KMS-11 (cell line): Measurements from ENCODE around the gene RAB21.

ENCODE experiments used
- H2AFZ ChIP-seq: fragments of 200-600 bp; sonication (generic); 2 replicates; pipeline ENCODE4 v1.6.1; 2016; ENCODE audit warnings: antibody characterized with exemption, mixed run types, low read depth
- H3K27ac ChIP-seq: fragments of 200-600 bp; sonication (generic); 2 replicates; pipeline ENCODE4 v1.6.1; 2016; ENCODE audit warnings: mild to moderate bottlenecking, mixed run types
- H3K27me3 ChIP-seq: fragments of 200-600 bp; sonication (generic); 2 replicates; pipeline ENCODE4 v1.6.1; 2017; ENCODE audit warnings: mild to moderate bottlenecking, low read depth, mixed run types, moderate library complexity; ENCODE audit not compliant: insufficient read depth
- H3K36me3 ChIP-seq: fragments of 200-600 bp; sonication (generic); 2 replicates; pipeline ENCODE4 v1.6.1; 2017; ENCODE audit warnings: mild to moderate bottlenecking, mixed run types; ENCODE audit not compliant: insufficient read depth
- H3K4me1 ChIP-seq: fragments of 200-600 bp; sonication (generic); 2 replicates; pipeline ENCODE4 v1.6.1; 2016; ENCODE audit warnings: mild to moderate bottlenecking, low read depth, mixed run types; ENCODE audit not compliant: poor library complexity, severe bottlenecking
- H3K4me2 ChIP-seq: fragments of 200-600 bp; sonication (generic); 2 replicates; pipeline ENCODE4 v1.7.0; 2016; ENCODE audit warnings: mild to moderate bottlenecking, mixed run types
- H3K4me3 ChIP-seq: fragments of 200-600 bp; sonication (generic); IDR thresholded peaks from 2 replicates; pipeline ENCODE4 v1.6.1; 2017; ENCODE audit warnings: low read depth, low read length, mixed read lengths; ENCODE audit not compliant: insufficient read depth
- H3K79me2 ChIP-seq: fragments of 200-600 bp; sonication (generic); 2 replicates; pipeline ENCODE4 v1.6.1; 2016; ENCODE audit warnings: low read depth, mixed run types; ENCODE audit not compliant: insufficient read depth
- H3K9ac ChIP-seq: fragments of 200-600 bp; sonication (generic); 2 replicates; pipeline ENCODE4 v1.6.1; 2016; ENCODE audit warnings: mild to moderate bottlenecking, mixed run types
- H4K20me1 ChIP-seq: fragments of 200-600 bp; sonication (generic); 2 replicates; pipeline ENCODE4 v1.6.1; 2016; ENCODE audit warnings: mild to moderate bottlenecking, mixed run types; ENCODE audit not compliant: insufficient read depth
- CTCF ChIP-seq: fragments of 200-600 bp; sonication (generic); conservative IDR thresholded peaks from 2 replicates; pipeline ENCODE4 v1.6.1; 2017; ENCODE audit warnings: low read depth, mild to moderate bottlenecking, antibody characterized with exemption, low read length, moderate library complexity, mixed read lengths

RAB21 gene

GRCh38 chr12:71746974-71747611 is 7.6 kb upstream of the RAB21 start:
- no peaks in the 10 kb centered on the region for H3K4me1 ChIP-seq
- H3K27ac ChIP-seq = no peak overlapping the region
- no peaks in the 10 kb centered on the region for H4K20me1 ChIP-seq
- H3K9ac ChIP-seq = no peak overlapping the region
- no peaks in the 10 kb centered on the region for H3K79me2 ChIP-seq
- H2AFZ ChIP-seq = peak overlapping the region; percentile 1; the same call in 1 of the 2 replicates
- no peaks in the 10 kb centered on the region for H3K27me3 ChIP-seq
- no peak overlapping the region for H3K4me3 ChIP-seq
- peak; percentile 94 for TF ChIP-seq CTCF
- H3K4me2 ChIP-seq = no peak overlapping the region
- H3K36me3 ChIP-seq = no peaks in the 10 kb centered on the region

- TF ChIP-seq CTCF = no peak
- no peak overlapping the region for H3K4me3 ChIP-seq
- H3K27ac ChIP-seq = no peak overlapping the region
- H3K4me2 ChIP-seq = no peak overlapping the region
- H3K27me3 ChIP-seq = no peaks in the 10 kb centered on the region
- no peak overlapping the region for H2AFZ ChIP-seq
- H3K79me2 ChIP-seq = no peaks in the 10 kb centered on the region
- no peaks in the 10 kb centered on the region for H3K4me1 ChIP-seq
- no peaks in the 10 kb centered on the region for H3K36me3 ChIP-seq
- no peaks in the 10 kb centered on the region for H4K20me1 ChIP-seq
- no peak overlapping the region for H3K9ac ChIP-seq
These were observed 6.4 kb upstream of the RAB21 start for GRCh38 chr12:71748081-71748850.

GRCh38 chr12:71749666-71750065 is 5.0 kb upstream of the RAB21 start:
- H4K20me1 ChIP-seq = no peaks in the 10 kb centered on the region
- TF ChIP-seq CTCF = no peak
- no peaks in the 10 kb centered on the region for H3K27me3 ChIP-seq
- no peaks in the 10 kb centered on the region for H3K79me2 ChIP-seq
- H3K4me3 ChIP-seq = no peak overlapping the region
- no peak overlapping the region for H3K9ac ChIP-seq
- no peak overlapping the region for H3K27ac ChIP-seq
- H2AFZ ChIP-seq = no peak overlapping the region
- H3K4me1 ChIP-seq = peaks cover 8% of the 10 kb centered on the region
- no peak overlapping the region for H3K4me2 ChIP-seq
- H3K36me3 ChIP-seq = no peaks in the 10 kb centered on the region

GRCh38 chr12:71752891-71753290 is 1.8 kb upstream of the RAB21 start:
- no peak overlapping the region for H3K27ac ChIP-seq
- no peak overlapping the region for H2AFZ ChIP-seq
- TF ChIP-seq CTCF = no peak
- H3K9ac ChIP-seq = no peak overlapping the region
- peaks cover 25% of the 10 kb centered on the region for H3K4me1 ChIP-seq
- H3K4me3 ChIP-seq = no peak overlapping the region
- H3K27me3 ChIP-seq = no peaks in the 10 kb centered on the region
- H4K20me1 ChIP-seq = no peaks in the 10 kb centered on the region
- peaks cover 28% of the 10 kb centered on the region for H3K79me2 ChIP-seq
- H3K4me2 ChIP-seq = no peak overlapping the region
- peaks cover 7% of the 10 kb centered on the region; the same call in 1 of the 2 replicates for H3K36me3 ChIP-seq
